GM18867 (cell line): ENCODE data around the gene AP5Z1.
"Not testable (repeated sequence)": the region's sequence is repeated elsewhere in the genome, so short reads cannot be mapped to it uniquely, and the experiment has no call there.

Source experiments
- ATAC-seq: cut with Tn5 transposase; IDR thresholded peaks from one replicate; pipeline ENCODE4 v1.9.1; 2021; ENCODE audit warnings: mild to moderate bottlenecking, moderate library complexity; ENCODE audit not compliant: unreplicated experiment

AP5Z1 gene

DNA sequence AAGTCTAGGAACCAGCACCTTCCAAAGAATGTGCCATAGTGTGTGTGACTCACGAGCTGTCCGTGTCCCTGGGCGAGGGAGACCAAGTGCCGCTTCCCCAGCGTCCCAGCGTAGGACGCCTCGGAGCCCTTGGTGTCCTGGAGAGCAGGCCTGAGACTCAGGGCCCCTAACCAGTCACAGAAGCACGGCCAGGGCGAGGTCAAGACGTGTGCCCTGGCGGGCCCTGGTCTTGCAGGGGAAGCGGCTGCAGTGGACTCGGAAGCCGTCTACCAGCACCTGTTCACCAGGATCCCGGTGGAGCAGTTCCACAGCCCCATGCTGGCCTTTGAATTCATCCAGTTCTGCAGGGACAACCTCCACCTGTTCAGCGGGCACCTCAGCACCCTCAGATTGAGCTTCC is 10.6 kb downstream of the AP5Z1 start:
- ATAC-seq = no peak

- ATAC-seq = no peak
These were observed 12.1 kb downstream of the AP5Z1 start for GRCh38 chr7:4787541-4787940.

DNA sequence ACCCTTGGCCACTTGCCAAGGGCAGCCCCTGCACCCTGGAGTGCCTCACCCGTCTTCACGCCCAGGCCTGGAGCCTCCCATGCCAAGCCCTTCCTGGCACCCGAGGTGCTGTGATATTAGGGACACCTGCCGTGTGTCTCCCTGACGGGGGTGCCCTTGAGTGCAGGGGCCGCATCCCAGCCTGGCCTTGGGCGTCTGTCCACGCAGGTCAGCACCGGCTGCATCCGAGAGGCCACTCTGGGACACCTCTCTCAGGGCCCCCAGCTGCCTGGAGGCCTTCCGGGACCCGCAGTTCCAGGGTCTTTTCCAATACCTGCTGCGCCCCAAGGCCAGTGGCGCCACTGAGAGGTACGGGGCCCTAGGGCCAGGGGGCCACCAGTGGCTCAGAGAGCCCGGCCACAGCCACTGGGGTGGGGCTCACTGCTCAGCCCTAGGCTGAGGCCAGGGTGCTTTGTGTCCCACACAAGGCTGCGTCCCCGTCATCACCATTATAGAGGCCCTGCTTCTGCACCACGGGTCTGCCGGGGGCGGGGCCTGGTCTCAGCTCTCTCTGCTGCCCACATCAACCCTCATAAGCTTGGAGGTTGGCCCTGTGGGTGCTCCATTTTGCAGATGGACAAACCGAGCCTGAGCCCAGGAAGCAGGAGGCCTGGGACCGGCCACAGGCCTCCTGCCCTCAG is 12.7 kb downstream of the AP5Z1 start:
- ATAC-seq = no peak

GRCh38 chr7:4788627-4789189 is 13.3 kb downstream of the AP5Z1 start:
- no peak for ATAC-seq

GRCh38 chr7:4789194-4790077 is 14.0 kb downstream of the AP5Z1 start:
- ATAC-seq = no peak

- ATAC-seq = no peak
These were observed 14.6 kb downstream of the AP5Z1 start for GRCh38 chr7:4790078-4790465.

DNA sequence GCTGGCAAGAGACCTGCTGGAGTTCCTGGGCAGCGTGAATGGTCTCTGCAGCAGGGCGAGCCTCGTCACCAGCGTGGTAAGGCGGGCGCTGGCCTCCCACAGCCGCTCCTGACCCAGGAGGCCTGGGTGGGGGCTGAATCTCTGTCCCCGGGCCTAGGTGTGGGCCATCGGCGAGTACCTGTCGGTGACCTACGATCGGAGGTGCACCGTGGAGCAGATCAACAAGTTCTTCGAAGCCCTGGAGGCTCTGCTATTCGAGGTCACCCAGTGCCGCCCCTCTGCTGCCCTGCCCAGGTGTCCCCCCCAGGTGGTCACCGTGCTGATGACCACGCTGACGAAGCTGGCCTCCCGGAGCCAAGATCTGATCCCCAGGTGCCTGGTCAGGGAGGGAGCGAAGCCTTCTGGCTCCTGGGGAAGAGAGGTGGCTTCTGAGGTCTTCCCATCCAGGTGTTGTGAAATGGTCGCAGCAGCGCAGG is 15.1 kb downstream of the AP5Z1 start:
- ATAC-seq = no peak

- ATAC-seq = no peak
These were observed 15.8 kb downstream of the AP5Z1 start for GRCh38 chr7:4791101-4791737.

GRCh38 chr7:4791738-4792536 is 16.5 kb downstream of the AP5Z1 start:
- ATAC-seq = no peak

DNA sequence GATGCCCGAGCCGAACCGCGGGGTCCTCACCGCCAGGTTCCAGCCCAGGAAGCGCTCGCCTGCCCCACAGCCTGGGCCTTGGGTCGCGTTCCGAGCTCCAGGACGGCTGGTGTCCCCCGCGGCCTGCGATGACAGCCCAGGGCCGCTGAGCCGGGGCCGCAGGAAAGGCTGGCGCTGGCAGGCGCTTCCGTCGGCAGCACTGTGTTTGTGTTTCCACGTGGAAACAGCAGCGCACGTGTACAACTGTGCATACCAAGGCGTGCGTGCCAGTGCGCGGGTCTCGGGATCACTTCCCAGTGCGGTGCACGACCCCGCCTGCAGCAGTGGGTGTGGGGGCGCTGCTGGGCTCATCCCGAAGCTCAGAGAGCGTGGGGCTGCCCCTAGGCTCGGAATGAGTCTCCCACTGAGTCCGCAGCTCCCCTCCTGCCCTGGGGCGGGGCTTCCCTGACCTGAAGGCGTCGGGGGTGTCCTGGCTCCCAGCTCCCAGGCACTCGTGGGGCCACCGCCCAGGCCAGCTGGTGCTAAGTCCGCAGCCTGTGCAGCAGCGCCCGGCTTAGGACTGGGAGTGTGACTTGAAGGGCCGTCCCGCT is 17.2 kb downstream of the AP5Z1 start:
- ATAC-seq = no peak

DNA sequence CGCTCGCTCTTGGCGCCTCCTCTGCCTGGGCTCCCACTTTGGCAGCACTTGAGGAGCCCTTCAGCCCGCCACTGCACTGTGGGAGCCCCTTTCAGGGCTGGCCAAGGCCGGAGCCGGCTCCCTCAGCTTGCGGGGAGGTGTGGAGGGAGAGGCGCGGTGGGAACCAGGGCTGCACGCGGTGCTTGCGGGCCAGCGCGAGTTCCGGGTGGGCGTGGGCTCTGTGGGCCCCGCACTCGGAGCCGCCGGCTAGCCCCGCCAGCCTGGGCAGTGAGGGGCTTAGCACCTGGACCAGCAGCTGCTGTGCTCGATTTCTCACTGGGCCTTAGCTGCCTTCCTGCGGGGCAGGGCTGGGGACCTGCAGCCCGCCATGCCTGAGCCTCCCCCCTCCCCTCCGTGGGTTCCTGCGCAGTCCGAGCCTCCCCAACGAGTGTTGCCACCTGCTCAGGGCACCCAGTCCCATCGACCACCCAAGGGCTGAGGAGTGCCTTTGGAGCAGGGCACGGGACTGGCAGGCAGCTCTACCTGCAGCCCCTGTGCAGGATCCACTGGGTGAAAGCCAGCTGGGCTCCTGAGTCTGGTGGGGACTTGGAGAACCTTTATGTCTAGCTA is 18.1 kb downstream of the AP5Z1 start:
- ATAC-seq = not testable (repeated sequence)

GRCh38 chr7:4794171-4794570 is 18.7 kb downstream of the AP5Z1 start:
- ATAC-seq = not testable (repeated sequence)

GRCh38 chr7:4794591-4795350 is 19.3 kb downstream of the AP5Z1 start:
- ATAC-seq = no peak

GRCh38 chr7:4796453-4796852 is 21.0 kb downstream of the AP5Z1 start:
- no peak for ATAC-seq

GRCh38 chr7:4797858-4798705 is 22.7 kb downstream of the AP5Z1 start:
- ATAC-seq = peak; percentile 80

GRCh38 chr7:4798706-4799235 is 23.3 kb downstream of the AP5Z1 start:
- no peak for ATAC-seq

- no peak for ATAC-seq
These were observed 24.3 kb downstream of the AP5Z1 start for GRCh38 chr7:4799508-4800268.
